Measurements from ENCODE around the gene TBL1XR1.
"Not testable (repeated sequence)": the region's sequence is repeated elsewhere in the genome, so short reads cannot be mapped to it uniquely, and the experiment has no call there.

Gene TBL1XR1

DNA sequence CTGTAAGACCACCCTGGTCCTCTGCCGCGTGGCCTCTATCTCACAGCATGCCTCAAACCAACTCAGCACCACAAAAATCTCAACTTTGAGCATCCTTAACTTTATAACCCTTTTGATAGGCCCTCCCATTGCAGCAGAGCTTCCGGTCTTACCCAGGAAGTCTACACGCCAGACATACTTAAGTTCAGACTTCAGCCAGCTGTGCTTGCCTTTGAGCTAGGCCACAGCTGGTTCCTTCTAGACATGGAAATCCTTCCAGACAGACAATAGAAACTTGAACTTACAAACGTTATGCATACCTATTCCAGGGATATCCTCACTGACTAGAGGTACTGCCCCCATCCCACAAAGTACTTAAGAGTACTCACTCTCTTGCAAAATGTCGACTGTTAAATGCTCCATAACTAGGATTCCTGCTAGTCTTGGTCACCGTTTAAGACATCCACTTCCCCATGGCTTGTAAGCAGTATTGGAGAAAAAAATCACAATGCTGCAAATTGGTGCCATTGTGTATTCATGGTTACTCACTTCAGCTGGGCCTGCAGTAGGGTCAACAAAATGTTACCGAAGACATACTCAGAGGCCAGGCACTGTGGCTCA lies 183.5 kb downstream of the TBL1XR1 start:
- no peak for DNase-seq (ENCODE audit: low read depth in 2 of 2)

DNA sequence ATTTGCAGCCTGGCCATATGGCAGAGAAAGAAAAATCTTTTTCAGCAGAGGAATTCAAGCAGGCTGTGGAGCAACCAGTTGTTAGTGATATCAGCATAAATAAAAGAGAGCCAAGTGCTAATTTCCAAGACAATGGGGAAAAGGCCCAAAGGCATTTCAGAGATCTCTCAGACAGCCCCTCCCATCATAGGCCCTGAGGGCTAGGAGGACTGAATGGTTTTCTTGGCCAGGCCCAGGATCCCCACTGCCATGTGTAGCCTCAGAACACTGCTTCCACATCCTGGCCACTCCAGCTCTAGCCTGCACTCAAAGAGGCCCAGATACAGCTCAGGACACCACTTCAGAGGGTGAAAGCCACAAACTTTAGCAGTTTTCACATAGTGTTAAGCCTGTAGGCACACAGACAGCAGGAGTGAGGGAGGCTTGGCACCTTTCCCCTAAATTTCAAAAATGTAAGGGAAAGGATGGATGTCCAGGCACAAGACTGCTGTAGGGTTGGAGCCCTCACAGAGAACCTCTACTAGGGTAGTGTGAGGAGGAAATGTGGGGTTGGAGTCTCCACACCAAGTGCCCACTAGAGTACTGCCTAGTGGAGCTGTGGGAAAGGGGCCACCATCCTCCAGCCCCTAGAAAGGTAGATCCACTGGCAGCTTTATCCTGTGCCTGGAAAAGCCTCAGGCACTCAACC lies 191.4 kb downstream of the TBL1XR1 start:
- no peak for DNase-seq (ENCODE audit: low read depth in 2 of 2)

GRCh38 chr3:177000159-177000558 lies 197.1 kb downstream of the TBL1XR1 start:
- not testable (repeated sequence) for DNase-seq (ENCODE audit: low read depth in 2 of 2)

DNA sequence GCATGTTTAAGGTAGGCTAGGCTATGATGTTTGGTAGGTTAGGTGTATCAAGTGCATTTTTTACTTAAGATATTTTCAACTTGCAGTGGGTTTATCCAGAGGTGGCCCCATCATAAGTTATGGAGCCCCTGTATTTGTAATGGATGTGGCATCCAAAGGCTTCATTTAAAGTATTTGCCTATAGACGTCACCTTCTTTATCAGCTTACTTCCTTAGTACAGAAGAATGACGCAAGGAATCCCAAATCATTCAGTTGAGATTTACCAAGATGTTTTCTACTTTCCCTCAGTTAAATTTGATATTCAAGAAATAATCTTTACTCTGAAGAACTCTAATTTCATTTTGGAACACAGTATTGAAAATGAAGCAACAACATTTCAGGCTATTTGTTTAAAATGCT lies 201.3 kb downstream of the TBL1XR1 start:
- DNase-seq (ENCODE audit: low read depth in 2 of 2), result no peak

GRCh38 chr3:176994891-176995781 lies 202.1 kb downstream of the TBL1XR1 start:
- DNase-seq (ENCODE audit: low read depth in 2 of 2), result no peak

DNA sequence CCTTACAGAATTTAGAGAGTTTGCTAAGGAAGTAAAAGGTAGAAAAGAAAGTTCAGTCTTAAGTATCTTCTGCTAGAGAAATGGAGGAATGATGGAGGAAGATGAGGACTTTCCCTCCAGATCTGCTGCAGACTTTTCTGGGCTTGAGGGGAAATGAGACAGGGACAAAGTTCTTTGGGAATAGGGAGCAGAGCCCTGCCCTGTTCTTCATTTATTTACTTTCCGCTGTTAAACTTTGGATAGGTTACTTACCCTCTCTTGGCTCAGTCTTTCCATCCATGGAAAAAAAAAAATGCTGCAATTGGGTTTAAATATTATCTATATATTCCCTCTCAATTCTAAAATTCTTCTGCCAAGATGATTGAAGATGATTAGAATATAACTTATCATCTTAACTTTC lies 202.9 kb downstream of the TBL1XR1 start:
- no peak for DNase-seq (ENCODE audit: low read depth in 2 of 2)

DNA sequence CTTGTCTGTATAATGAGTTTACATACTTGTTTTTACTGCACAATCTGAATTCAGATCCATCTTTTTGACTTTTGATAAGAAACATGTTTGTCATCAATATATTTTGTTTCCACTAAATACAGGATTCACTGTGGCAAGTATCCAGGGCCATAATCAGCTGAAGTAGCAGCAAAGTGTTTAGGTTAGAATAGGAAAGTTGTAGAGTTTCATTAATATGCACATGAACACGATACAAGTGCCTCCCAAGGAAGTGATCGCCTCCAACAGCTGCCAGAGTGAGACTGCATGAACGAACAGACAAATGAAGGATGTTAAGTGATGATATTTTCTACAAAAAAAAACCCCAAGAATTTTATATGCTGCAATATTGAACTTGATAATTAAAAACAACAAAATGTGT lies 204.3 kb downstream of the TBL1XR1 start:
- no peak for DNase-seq (ENCODE audit: low read depth in 2 of 2)

DNA sequence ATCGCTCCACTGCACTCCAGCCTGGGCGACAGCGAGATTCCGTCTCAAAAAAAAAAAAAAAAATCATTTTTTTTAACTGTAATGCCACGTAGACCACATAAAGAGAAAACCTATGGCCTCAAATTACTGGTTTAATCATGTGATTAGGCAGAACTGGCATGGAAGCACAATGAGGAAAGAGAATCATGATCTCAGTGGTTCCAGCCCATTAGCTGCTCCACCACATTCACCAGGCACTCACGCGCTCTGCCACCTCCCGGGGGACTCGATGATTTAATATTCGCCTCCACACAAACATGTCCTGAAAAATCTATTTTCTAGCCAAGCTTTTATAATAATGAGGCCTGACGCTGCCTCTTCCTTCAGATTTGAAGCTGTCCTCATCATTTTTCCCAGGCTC lies 204.7 kb downstream of the TBL1XR1 start:
- DNase-seq (ENCODE audit: low read depth in 2 of 2), result no peak

- no peak for DNase-seq (ENCODE audit: low read depth in 2 of 2)
Observed at GRCh38 chr3:176988795-176989194, 208.5 kb downstream of the TBL1XR1 start.

DNA sequence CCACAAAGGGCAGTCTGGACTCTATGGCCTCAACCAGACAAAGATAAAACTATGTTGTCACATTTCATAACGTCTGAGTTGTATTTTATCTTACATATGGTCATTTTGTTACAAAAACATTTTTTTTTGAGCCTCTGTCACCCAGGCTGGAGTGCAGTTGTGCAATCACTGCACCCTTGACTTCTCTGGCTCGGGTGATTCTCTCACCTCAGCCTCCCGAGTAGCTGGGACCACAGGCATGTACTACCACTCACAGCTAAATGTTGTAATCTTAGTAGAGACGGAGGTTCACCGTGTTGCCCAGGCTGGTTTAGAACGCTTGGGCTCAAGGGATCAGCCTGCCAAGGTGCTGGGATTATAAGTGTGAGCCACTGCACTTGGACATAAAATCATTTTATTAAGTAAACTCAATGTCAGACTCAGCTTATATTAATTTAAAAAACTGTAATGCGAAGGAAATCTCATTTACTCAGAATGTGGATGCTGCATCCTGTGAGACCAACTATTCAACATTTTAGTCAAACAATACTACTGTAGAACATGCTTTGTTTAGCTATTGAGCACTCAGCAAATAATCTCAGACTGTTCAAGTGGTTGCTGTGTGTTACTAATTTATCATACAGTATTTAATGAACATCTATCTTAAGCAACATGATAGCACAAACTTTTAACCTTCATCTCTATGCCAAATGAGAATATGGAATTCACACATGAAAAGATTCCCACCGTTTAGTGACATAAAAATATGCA lies 209.2 kb downstream of the TBL1XR1 start:
- no peak for DNase-seq (ENCODE audit: low read depth in 2 of 2)

GRCh38 chr3:176978441-176978840 lies 218.8 kb downstream of the TBL1XR1 start:
- no peak for DNase-seq (ENCODE audit: low read depth in 2 of 2)

DNA sequence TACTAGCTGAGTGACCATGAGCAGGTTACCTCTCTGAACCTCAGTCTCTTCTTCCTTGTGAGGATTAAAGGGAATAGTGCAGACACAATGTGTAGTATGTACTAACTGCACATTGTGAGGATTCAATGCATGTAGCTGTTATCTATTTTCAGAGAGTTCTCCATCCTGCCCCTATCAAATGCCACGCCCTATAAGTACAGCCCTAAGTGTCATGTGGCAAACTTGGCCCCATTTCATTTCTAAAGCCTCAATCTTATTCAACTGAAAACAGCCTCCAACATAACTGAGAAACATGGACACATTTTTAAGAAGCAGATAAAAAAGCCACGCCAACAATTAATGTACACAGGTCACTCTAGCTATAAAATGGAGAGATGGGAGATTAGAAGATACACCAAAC lies 220.0 kb downstream of the TBL1XR1 start:
- DNase-seq (ENCODE audit: low read depth in 2 of 2), result no peak

GRCh38 chr3:176976586-176976985 lies 220.7 kb downstream of the TBL1XR1 start:
- DNase-seq (ENCODE audit: low read depth in 2 of 2), result no peak

- no peak for DNase-seq (ENCODE audit: low read depth in 2 of 2)
Observed at GRCh38 chr3:176974279-176974678, 223.0 kb downstream of the TBL1XR1 start.

- DNase-seq (ENCODE audit: low read depth in 2 of 2), result no peak
Observed at GRCh38 chr3:176971613-176972174, 225.6 kb downstream of the TBL1XR1 start.

GRCh38 chr3:176970770-176971169 lies 226.5 kb downstream of the TBL1XR1 start:
- DNase-seq (ENCODE audit: low read depth in 2 of 2), result no peak

DNA sequence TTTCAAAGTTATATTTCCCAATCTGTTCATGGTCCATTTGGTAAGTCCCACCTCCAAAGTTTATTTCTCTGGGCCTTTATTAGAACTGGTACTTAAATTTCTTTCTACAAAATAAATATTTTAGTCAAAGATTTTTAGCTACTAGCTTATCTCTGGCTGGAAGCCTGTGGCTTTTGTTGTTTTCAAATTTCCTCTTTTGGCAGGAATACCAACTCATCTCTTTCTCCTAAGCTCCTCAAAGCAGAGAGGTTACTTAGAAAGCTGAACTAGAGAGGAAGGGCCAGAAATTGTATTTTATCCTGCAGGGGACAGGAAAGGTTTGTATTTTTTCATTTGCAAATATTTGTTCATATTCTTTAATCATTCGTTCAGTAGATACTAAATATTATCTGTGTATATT lies 227.8 kb downstream of the TBL1XR1 start:
- DNase-seq (ENCODE audit: low read depth in 2 of 2), result no peak

Data from activated CD8-positive, alpha-beta memory T cell treated with anti-CD3 and anti-CD28 coated beads for 4 hours (primary cell).